GM20431 (cell line): Measurements from ENCODE around the gene SRRT.
"Not testable (repeated sequence)": the region's sequence is repeated elsewhere in the genome, so short reads cannot be mapped to it uniquely, and the experiment has no call there.

Experiments
- in situ Hi-C: fragments of 300-500 bp; cut with MseI, MboI; formaldehyde crosslinking; loops from one replicate; pipeline ENCODE4 v1.15.0; 2020; ENCODE audit warnings: low sequenced_read_pairs; ENCODE audit not compliant: unreplicated experiment

The SRRT gene

DNA sequence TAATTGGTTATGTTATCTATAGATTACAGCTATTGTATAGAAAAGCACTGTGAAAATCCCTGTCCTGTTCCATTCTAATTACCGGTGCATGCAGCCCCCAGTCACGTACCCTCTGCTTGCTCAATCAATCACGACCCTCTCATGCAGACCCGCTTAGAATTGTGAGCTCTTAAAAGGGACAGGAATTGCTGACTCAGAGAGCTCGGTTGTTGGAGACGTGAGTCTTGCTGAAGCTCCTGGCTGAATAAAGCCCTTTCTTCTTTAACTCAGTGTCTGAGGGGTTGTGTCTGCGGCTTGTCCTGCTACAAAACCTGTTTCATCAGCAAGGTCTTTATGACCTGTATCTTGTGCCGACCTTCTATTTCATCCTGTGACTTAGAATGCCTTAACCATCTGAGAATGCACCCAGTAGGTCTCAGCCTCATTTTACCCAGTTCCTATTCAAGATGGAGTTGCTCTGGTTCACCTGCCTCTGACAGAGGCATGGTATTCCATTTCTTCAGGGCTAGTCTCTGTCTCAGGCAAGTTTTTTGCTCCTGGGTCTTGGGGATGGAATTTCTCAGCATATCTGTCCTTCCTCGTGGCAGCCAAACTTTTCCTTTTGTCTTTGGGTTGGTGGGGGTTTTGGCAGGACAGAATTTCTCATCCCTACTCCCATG is 45.0 kb downstream of the SRRT start:
- in situ Hi-C loops = not testable (repeated sequence)

DNA sequence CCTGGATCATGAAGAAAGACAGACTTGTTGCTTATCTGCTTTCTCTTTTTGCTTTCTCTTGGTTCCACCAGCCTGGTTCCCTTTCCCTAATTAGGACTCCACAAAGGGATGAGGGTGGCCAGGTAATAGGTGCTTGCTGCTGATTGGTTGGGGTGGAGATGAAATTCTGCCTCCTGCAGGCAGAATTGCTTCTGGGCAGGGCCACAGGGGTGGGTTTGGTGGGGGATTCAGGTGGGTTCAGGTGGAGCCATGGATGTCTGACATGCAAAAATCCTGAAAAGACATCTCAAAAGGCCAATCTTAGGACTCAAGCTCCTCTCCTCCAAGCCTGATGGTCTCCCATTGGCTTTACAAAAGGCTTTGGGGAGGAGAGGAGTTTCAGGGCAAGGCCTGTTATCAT is 46.1 kb downstream of the SRRT start:
- in situ Hi-C loops = no loop called here

DNA sequence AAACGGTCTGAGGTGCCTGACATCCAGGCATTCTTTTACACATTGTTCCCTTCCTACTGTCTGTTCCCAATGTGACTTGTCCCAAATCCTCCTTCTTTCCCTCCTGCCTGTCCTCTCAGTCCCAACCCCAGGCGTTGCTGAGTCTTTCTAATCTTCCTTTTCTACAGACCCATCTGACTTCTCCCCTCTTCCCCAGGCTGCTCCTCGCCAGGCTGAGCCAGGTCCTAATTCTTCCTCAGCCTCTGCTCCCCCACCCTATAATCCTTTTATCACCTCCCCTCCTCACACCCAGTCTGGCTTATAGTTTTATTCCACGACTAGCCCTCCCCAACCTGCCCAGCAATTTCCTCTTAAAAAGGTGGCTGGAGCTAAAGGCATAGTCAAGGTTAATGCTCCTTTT is 48.7 kb downstream of the SRRT start:
- in situ Hi-C loops = not testable (repeated sequence)

DNA sequence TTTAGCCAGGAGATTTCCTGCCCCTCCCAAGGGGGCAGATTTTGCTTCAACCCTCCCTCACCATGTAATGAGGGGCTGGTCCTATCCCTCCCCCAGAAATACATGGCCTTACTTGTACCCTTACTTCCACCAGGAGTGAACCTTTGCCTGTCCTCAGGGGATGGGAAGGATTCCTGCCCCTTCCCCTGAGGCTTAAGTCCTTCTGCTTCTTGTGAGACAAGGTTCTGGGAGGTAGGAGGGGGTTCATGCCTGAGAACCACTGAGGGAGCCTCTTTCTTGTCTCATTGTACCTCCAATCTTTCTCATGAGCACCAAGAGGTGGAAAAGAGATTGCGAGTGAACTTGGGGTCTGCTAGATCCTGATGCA is 54.9 kb downstream of the SRRT start:
- in situ Hi-C loops = no loop called here

DNA sequence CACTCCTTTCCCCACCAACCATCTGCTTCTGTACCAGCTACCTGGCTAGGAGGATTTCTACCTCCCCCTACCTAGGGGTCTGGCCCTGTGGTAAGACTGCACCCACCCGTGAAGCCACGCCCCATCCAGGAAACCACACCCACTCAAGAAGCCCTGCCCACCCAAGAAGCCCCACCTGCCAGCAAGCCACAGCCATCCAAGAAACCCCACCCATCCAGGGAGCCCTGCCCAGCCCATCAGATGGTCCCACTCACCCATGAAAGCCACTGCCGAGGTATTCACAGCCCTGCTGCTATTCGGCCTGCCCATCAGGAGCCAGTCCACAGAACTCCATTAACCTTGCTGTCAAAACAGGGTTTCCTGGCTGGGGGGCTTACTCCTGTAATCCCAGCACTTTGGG is 58.8 kb downstream of the SRRT start:
- in situ Hi-C loops = no loop called here

DNA sequence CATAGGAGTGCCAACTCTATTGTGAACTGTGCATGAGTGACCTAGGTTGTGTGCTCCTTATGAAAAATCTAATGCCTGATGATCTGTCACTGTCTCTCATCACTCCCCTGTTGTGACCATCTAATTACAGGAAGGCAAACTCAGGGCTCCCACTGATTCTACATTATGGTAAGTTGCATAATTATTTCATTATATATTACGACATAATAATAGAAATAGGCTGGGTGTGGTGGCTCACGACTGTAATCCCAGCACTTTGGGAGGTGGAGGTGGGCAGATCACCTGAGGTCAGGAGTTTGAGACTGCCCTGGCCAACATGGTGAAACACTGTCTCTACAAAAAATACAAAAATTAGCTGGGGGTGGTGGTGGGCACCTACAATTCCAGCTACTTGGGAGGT is 60.5 kb downstream of the SRRT start:
- in situ Hi-C loops = not testable (repeated sequence)

DNA sequence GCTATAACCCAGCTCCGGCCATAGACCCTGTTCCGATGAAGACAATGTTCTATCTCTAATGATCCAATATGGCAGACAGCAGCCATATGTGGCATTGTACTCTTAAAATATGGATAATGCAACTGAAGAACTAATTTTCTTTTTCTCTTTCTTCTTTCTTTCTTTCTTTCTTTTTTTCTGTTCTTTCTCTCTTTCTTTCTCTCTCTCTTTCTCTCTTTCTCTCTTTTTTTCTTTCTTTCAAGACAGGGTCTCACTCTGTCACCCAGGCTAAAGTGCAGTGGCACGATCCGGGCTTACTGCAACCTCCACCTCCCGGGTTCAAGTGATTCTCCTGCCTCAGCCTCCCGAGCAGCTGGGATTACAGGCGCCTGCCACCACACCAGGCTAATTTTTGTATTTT is 61.3 kb downstream of the SRRT start:
- in situ Hi-C loops = not testable (repeated sequence)
